Measurements from ENCODE around the gene NTNG1. TPM values are rescaled to one million over a fixed set of nuclear protein-coding genes. Genes with fewer than 3 reads are reported as not detected.

The NTNG1 gene
- total and polyA plus RNA-seq, 10 of the 15 experiments (the other 5 are each of a cell fraction or from before 2014, with no cell fraction given), result 0.18 to 2.3 (median 1.1) TPM; not detected in 1

GRCh38 chr1:107379826-107380225 is 239.0 kb downstream of the NTNG1 start (continued):
- TF ChIP-seq E2F8 (IDR thresholded peaks at IDR 0.05; ENCODE audit: low read depth, partially characterized antibody) (no peak), BACH1 (IDR thresholded peaks at IDR 0.05; ENCODE audit: borderline replicate concordance) (no peak), RB1 (IDR thresholded peaks at IDR 0.05; ENCODE audit: borderline replicate concordance) (no peak), NR2C1 (IDR thresholded peaks at IDR 0.05) (no peak)

DNA sequence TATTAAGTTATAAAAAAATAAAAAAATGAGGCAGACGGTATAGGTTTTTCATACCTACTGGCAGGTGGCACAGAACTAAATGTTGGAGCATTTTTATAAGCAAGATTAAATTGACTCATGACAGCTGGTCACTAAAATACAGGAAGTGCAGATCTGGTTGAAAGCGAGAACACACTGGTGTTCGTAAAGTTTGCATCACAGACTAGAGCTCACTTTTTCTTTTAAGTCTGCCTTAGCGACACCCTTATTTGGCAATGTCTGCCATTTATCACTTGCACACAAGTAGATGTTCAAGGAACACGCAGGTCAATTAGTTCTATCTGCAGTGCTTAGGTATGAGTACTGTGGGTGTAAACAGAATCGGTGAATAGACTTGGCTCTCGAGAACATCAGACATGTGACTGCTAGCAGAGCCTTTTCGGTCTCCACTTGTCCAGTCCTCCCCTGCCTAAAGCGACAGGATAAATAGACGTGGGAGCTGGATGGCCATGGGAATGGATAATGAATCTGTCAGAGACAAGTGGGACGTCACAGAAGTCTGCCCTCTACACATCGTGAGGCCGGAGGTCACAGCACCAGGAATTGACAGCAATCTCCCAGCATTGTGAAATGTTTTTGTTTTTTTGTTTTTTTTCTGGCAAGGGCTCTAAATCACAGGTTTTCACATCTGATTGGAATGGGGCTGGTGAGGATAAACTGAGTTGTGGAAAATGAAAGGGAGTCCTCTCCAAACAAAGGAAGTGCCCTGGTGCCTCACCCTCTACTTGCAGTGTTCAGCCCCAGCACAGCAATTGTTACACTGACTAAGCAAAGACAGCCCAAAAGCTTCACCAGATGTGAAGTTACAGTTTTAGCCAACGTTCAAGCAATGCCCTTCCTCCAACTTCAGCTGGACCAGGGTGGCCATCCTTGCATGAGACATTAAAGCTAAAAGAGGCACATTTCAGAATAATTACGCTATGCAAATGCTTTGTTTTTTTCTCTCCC is 248.9 kb downstream of the NTNG1 start:
- H3K4me3 ChIP-seq, result no peak overlapping the region
- no peaks in the 10 kb centered on the region for H3K36me3 ChIP-seq (ENCODE audit: control insufficient read depth in 2 of 2, insufficient read depth in 2 of 2, low read length in 1 of 2)
- ChIA-PET POLR2A (no interaction called here), RAD21 (ENCODE audit: unreplicated experiment) (no interaction called here), CTCF (interaction anchor here (0.8 to 2.0 kb wide), 2 partner anchors 14 to 70 kb away, joined by 3 to 4 read pairs; no protein-coding TSS in a partner anchor), SMC1A (ENCODE audit: uncharacterized antibody, unreplicated experiment) (interaction anchor here (0.7 to 3.1 kb wide), 5 partner anchors 15 to 193 kb away, joined by 3 to 8 read pairs (median 3); no protein-coding TSS in a partner anchor)
- H3K9ac ChIP-seq (ENCODE audit: control insufficient read depth, insufficient read depth, low read length), result no peak overlapping the region
- WGBS (ENCODE audit: insufficient coverage, insufficient replicate concordance, low lambda C conversion rate, missing lambda C conversion rate), result 20% methylated on average over 15 of the region's 15 CpGs
- no peak overlapping the region for H3K27ac ChIP-seq (ENCODE audit: control insufficient read depth, insufficient read depth)
- in situ Hi-C loops (cut with MboI) (no loop called here), intact Hi-C loops (cut with micrococcal nuclease; ENCODE audit: unreplicated experiment) (no loop called here)
- H3K9me3 ChIP-seq (replicated peaks; ENCODE audit: control insufficient read depth, insufficient read depth, low read length), result no peaks in the 10 kb centered on the region
- peak; percentile 76 for ATAC-seq
- peak; percentile 7 for DNase-seq (ENCODE audit: low read depth, low spot score)
- H3K79me2 ChIP-seq (ENCODE audit: control insufficient read depth, insufficient read depth, low read length), result no peaks in the 10 kb centered on the region
- no peaks in the 10 kb centered on the region; a peak in 1 of 4 replicates for H3K27me3 ChIP-seq (replicated peaks in 1 of 2; ENCODE audit: control insufficient read depth in 2 of 2, insufficient read depth in 2 of 2, low read length in 1 of 2)
- no peaks in the 10 kb centered on the region for H4K20me1 ChIP-seq (ENCODE audit: control insufficient read depth, insufficient read depth)
- FAIRE-seq, result no peak
- no peaks in the 10 kb centered on the region for H3K4me1 ChIP-seq (ENCODE audit: control insufficient read depth, insufficient read depth, low read length)
- no peak overlapping the region; the same call in 1 of the 2 replicates for H2AFZ ChIP-seq (ENCODE audit: control insufficient read depth, low read depth, low read length)
- H3K4me2 ChIP-seq (ENCODE audit: control insufficient read depth, insufficient read depth), result no peak overlapping the region
- no TSS peak for BruUV-seq (replicated peaks)
- TF ChIP-seq BRCA1 (IDR thresholded peaks at IDR 0.05; ENCODE audit: low read depth, low read length) (no peak), MTA2 (IDR thresholded peaks at IDR 0.05; ENCODE audit: low read depth) (no peak), RAD51 (IDR thresholded peaks at IDR 0.05) (no peak), ZBED1 (IDR thresholded peaks at IDR 0.05; ENCODE audit: borderline replicate concordance) (no peak), PAX8 (IDR thresholded peaks at IDR 0.05) (no peak), YBX1 (IDR thresholded peaks at IDR 0.05) (no peak), NFXL1 (IDR thresholded peaks at IDR 0.05; ENCODE audit: borderline replicate concordance) (no peak), FOS (IDR thresholded peaks at IDR 0.05; ENCODE audit: borderline replicate concordance, extremely low read depth, insufficient read length) (no peak), CHD4 (IDR thresholded peaks at IDR 0.05) (no peak), RCOR1 (conservative IDR thresholded peaks at IDR 0.05; ENCODE audit: low read depth, low read length) (no peak), IRF4 (IDR thresholded peaks at IDR 0.05; ENCODE audit: low read depth, low read length) (no peak), SRF (IDR thresholded peaks at IDR 0.05; ENCODE audit: low read depth in 2 of 2, low read length in 2 of 2) (peak; percentile 36 to 55; a peak in 3 of 4 replicates), BHLHE40 (IDR thresholded peaks at IDR 0.05; ENCODE audit: borderline replicate concordance in 1 of 2, low read depth in 2 of 2, low read length in 1 of 2) (no peak), SPI1 (IDR thresholded peaks at IDR 0.05; ENCODE audit: borderline replicate concordance, insufficient read depth, low read depth, low read length) (peak; percentile 82; the same call in 1 of the 2 replicates)
